H9 (cell line): ENCODE measurements around the gene MSL3B.
A peak's percentile ranks its signal among the peaks of the same experiment; 100 is the strongest.

Experiments used
- DNase-seq: peaks from one replicate; pipeline ENCODE4 v3.0.0-alpha.2; 2017
- H2AFZ ChIP-seq: one replicate; pipeline ENCODE4 v1.6.1; 2013; ENCODE audit warnings: mild to moderate bottlenecking, low read length, control low read depth, moderate library complexity
- H2AK5ac ChIP-seq: 2 replicates; pipeline ENCODE4 v1.6.1; 2013; ENCODE audit warnings: low read length, control low read depth, mixed read lengths; ENCODE audit not compliant: insufficient read length
- H2BK120ac ChIP-seq: one replicate; pipeline ENCODE4 v1.6.1; 2013; ENCODE audit warnings: low read depth, mild to moderate bottlenecking, low read length, control low read depth, inconsistent platforms; ENCODE audit not compliant: poor library complexity, severe bottlenecking
- H2BK12ac ChIP-seq: 2 replicates; pipeline ENCODE4 v1.6.1; 2013; ENCODE audit warnings: low read length, control low read depth, mixed read lengths, low read depth; ENCODE audit not compliant: insufficient read length
- H2BK15ac ChIP-seq: 2 replicates; pipeline ENCODE4 v1.6.1; 2013; ENCODE audit warnings: low read depth, low read length, control low read depth
- H2BK20ac ChIP-seq: one replicate; pipeline ENCODE4 v1.6.1; 2013; ENCODE audit warnings: low read depth, mild to moderate bottlenecking, low read length, control low read depth, inconsistent platforms; ENCODE audit not compliant: poor library complexity, severe bottlenecking
- H2BK5ac ChIP-seq: 2 replicates; pipeline ENCODE4 v1.6.1; 2013; ENCODE audit warnings: low read length, control low read depth, mixed read lengths; ENCODE audit not compliant: insufficient read length
- H3K14ac ChIP-seq: 2 replicates; pipeline ENCODE4 v1.6.1; 2013; ENCODE audit warnings: low read length, control low read depth; ENCODE audit not compliant: insufficient read depth
- H3K18ac ChIP-seq: 2 replicates; pipeline ENCODE4 v1.6.1; 2013; ENCODE audit warnings: low read depth, mild to moderate bottlenecking, mixed read lengths, low read length, control low read depth; ENCODE audit not compliant: insufficient read length
- H3K23ac ChIP-seq: 2 replicates; pipeline ENCODE4 v1.6.1; 2013; ENCODE audit warnings: low read length, control low read depth, mixed read lengths, low read depth; ENCODE audit not compliant: insufficient read length
- H3K23me2 ChIP-seq: 2 replicates; pipeline ENCODE4 v1.6.1; 2013; ENCODE audit warnings: low read depth, mild to moderate bottlenecking, mixed read lengths, low read length, control low read depth; ENCODE audit not compliant: insufficient read length, poor library complexity, severe bottlenecking
- H3K27ac ChIP-seq: 2 replicates; pipeline ENCODE4 v1.5.1; 2013; ENCODE audit warnings: low read length, control low read depth, mixed read lengths, low read depth; ENCODE audit not compliant: insufficient read length
- H3K27me3 ChIP-seq: 2 replicates; pipeline ENCODE4 v1.6.1; 2013; ENCODE audit warnings: low read length, control low read depth, inconsistent platforms; ENCODE audit not compliant: insufficient read depth
- H3K4ac ChIP-seq: 2 replicates; pipeline ENCODE4 v1.6.1; 2013; ENCODE audit warnings: low read depth, mild to moderate bottlenecking, control low read depth, inconsistent platforms, low read length, moderate library complexity
- H3K4me1 ChIP-seq: 2 replicates; pipeline ENCODE4 v1.6.1; 2013; ENCODE audit warnings: low read length, control low read depth, inconsistent platforms; ENCODE audit not compliant: insufficient read depth
- H3K4me2 ChIP-seq: 2 replicates; pipeline ENCODE4 v1.6.1; 2013; ENCODE audit warnings: low read length, control low read depth, mixed read lengths; ENCODE audit not compliant: insufficient read length, insufficient read depth
- H3K56ac ChIP-seq: 2 replicates; pipeline ENCODE4 v1.6.1; 2013; ENCODE audit warnings: low read depth, mild to moderate bottlenecking, mixed read lengths, low read length, control low read depth; ENCODE audit not compliant: insufficient read length
- H3K79me1 ChIP-seq: 2 replicates; pipeline ENCODE4 v1.6.1; 2013; ENCODE audit warnings: low read depth, mild to moderate bottlenecking, moderate library complexity, low read length, control low read depth, inconsistent platforms; ENCODE audit not compliant: insufficient read depth, poor library complexity, severe bottlenecking
- H3K79me2 ChIP-seq: 2 replicates; pipeline ENCODE4 v1.6.1; 2013; ENCODE audit warnings: low read length, control low read depth, inconsistent platforms; ENCODE audit not compliant: insufficient read depth
- H3K9ac ChIP-seq: 2 replicates; pipeline ENCODE4 v1.6.1; 2013; ENCODE audit warnings: low read length, control low read depth, mixed read lengths; ENCODE audit not compliant: insufficient read length; ENCODE audit errors: extremely low read depth
- H3K9me3 ChIP-seq: one replicate; pipeline ENCODE4 v1.6.1; 2013; ENCODE audit warnings: low read depth, low read length, inconsistent platforms; ENCODE audit not compliant: control insufficient read depth
- H3T11ph ChIP-seq: one replicate; pipeline ENCODE4 v1.6.1; 2013; ENCODE audit warnings: mild to moderate bottlenecking, low read length, control low read depth, inconsistent platforms
- H4K20me1 ChIP-seq: one replicate; pipeline ENCODE4 v1.6.1; 2013; ENCODE audit not compliant: control insufficient read depth, insufficient read length, insufficient read depth
- H4K5ac ChIP-seq: 2 replicates; pipeline ENCODE4 v1.6.1; 2013; ENCODE audit warnings: low read depth, mild to moderate bottlenecking, mixed read lengths, low read length, control low read depth; ENCODE audit not compliant: insufficient read length
- H4K8ac ChIP-seq: replicated peaks from 2 replicates; pipeline ENCODE4 v1.6.1; 2013; ENCODE audit warnings: low read length, control low read depth, mixed read lengths, low read depth; ENCODE audit not compliant: insufficient read length
- H4K91ac ChIP-seq: 2 replicates; pipeline ENCODE4 v1.6.1; 2013; ENCODE audit warnings: low read depth, mild to moderate bottlenecking, moderate library complexity, mixed read lengths, low read length, control low read depth; ENCODE audit not compliant: insufficient read length
- H3K27ac Mint-ChIP-seq, 3 experiments: 2 replicates in 2 of 3; 3 replicates in 1 of 3; pipeline ENCODE4 v1.8.0; 2020 to 2021; ENCODE audit warnings: mixed read lengths in 3 of 3, mild to moderate bottlenecking in 1 of 3, moderate library complexity in 1 of 3
- H3K27me3 Mint-ChIP-seq: 2 replicates; pipeline ENCODE4 v1.8.0; 2021; ENCODE audit warnings: low read depth, mild to moderate bottlenecking, moderate library complexity, mixed read lengths
- H3K36me3 Mint-ChIP-seq, 3 experiments: 2 replicates in 2 of 3; 3 replicates in 1 of 3; pipeline ENCODE4 v1.8.0; 2020 to 2021; ENCODE audit warnings: low read depth in 3 of 3, mixed read lengths in 3 of 3; ENCODE audit not compliant: insufficient read depth in 1 of 3
- H3K4me1 Mint-ChIP-seq, 2 experiments: 2 replicates each; pipeline ENCODE4 v1.8.0; 2020; ENCODE audit warnings: mixed read lengths in 2 of 2
- H3K4me3 Mint-ChIP-seq, 2 experiments: 2 replicates in 1 of 2; 3 replicates in 1 of 2; pipeline ENCODE4 v1.8.0; 2020 to 2021; ENCODE audit warnings: mild to moderate bottlenecking in 2 of 2, mixed read lengths in 2 of 2, moderate library complexity in 1 of 2
- H3K9me3 Mint-ChIP-seq, 2 experiments: 2 replicates in 1 of 2; 3 replicates in 1 of 2; pipeline ENCODE4 v1.8.0; 2020; ENCODE audit warnings: mild to moderate bottlenecking in 2 of 2, mixed read lengths in 2 of 2, moderate library complexity in 1 of 2
- CTCF ChIP-seq: fragments of 200-600 bp; sonication (generic); conservative IDR thresholded peaks from 3 replicates; pipeline ENCODE4 v1.8.0; 2021; ENCODE audit warnings: antibody characterized with exemption, mild to moderate bottlenecking
- WGBS: extraction: QIAGEN DNeasy Blood & Tissue Kit; methylation state at CpG from one replicate; pipeline ENCODE4 v1.1.7; 2013; ENCODE audit warnings: missing lambda C conversion rate, low lambda C conversion rate, mixed read lengths; ENCODE audit not compliant: insufficient read length; ENCODE audit errors: extremely low coverage; 5-methylcytosine and 5-hydroxymethylcytosine counted together

MSL3B gene

DNA sequence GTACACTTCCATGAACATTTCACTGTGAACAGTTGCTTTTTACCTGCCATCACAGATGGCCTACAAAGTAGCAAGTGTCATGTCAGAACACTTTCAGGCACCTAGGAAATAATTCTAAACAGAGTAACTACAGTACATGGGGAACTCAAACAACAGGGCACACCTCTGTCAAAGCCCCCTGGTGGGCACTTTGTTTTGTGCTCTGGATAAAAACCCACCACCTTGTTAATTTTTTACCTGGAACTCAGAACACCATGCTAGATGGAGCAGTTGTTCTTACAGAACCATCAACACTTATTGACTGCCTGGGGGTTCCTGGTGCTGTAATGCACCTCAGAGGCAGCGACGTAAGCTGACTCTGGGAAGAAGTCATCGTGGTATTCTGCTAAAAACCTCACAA lies 2.3 kb downstream of the MSL3B start:
- no peaks in the 10 kb centered on the region for H3K23me2 ChIP-seq
- H4K91ac ChIP-seq: no peak overlapping the region
- no peak overlapping the region for H3K18ac ChIP-seq
- no peak overlapping the region for H3K56ac ChIP-seq
- Mint-ChIP-seq H3K4me3 (no peak overlapping the region), H3K9me3 (peaks cover 11 to 13% of the 10 kb centered on the region in 2 experiments), H3K36me3 (peaks cover 17 to 39% (median 21%) of the 10 kb centered on the region in 3 experiments; a peak in 6 of 7 replicates), H3K27me3 (peaks cover 13% of the 10 kb centered on the region), H3K4me1 (peaks cover 18 to 24% of the 10 kb centered on the region in 2 experiments), H3K27ac (no peak overlapping the region)
- no peak overlapping the region for H3T11ph ChIP-seq
- H3K4ac ChIP-seq: no peak overlapping the region
- H3K23ac ChIP-seq: no peak overlapping the region
- no peak overlapping the region for H2AFZ ChIP-seq
- no CpG with 5 or more reads among the region's 3 CpGs for WGBS
- no peaks in the 10 kb centered on the region for H3K79me2 ChIP-seq
- no peaks in the 10 kb centered on the region for H3K79me1 ChIP-seq
- no peak overlapping the region for H4K8ac ChIP-seq
- no peak overlapping the region for H3K14ac ChIP-seq
- no peak overlapping the region for H2BK5ac ChIP-seq
- TF ChIP-seq CTCF: peak; percentile 59; the same call in 2 of the 3 replicates
- DNase-seq: peak; percentile 39
- H3K9ac ChIP-seq: no peak overlapping the region
- no peak overlapping the region for H2BK15ac ChIP-seq
- H3K9me3 ChIP-seq: no peaks in the 10 kb centered on the region
- no peak overlapping the region for H3K27ac ChIP-seq
- H3K27me3 ChIP-seq: no peaks in the 10 kb centered on the region
- no peak overlapping the region for H4K5ac ChIP-seq
- no peak overlapping the region for H2AK5ac ChIP-seq
- H3K4me2 ChIP-seq: no peak overlapping the region
- no peak overlapping the region for H2BK12ac ChIP-seq
- H3K4me1 ChIP-seq: peaks cover 4% of the 10 kb centered on the region
- H4K20me1 ChIP-seq: no peaks in the 10 kb centered on the region
- no peak overlapping the region for H2BK20ac ChIP-seq
- H2BK120ac ChIP-seq: no peak overlapping the region
